DND-41 (cell line): Measurements from ENCODE around the gene FLNC.

Source experiments
- EZH2 ChIP-seq: IDR thresholded peaks from 3 replicates; pipeline ENCODE4 v1.6.1; 2012; ENCODE audit warnings: borderline replicate concordance, low read depth, mild to moderate bottlenecking, moderate library complexity, low read length, inconsistent platforms; ENCODE audit not compliant: severe bottlenecking
- TF ChIP-seq, protein P1 (sequence below): IDR thresholded peaks from 2 replicates; pipeline ENCODE4 v1.5.1; 2012; ENCODE audit warnings: borderline replicate concordance, low read length, moderate library complexity, mild to moderate bottlenecking; ENCODE audit not compliant: poor library complexity, severe bottlenecking; ENCODE audit errors: extremely low read depth

DNA sequence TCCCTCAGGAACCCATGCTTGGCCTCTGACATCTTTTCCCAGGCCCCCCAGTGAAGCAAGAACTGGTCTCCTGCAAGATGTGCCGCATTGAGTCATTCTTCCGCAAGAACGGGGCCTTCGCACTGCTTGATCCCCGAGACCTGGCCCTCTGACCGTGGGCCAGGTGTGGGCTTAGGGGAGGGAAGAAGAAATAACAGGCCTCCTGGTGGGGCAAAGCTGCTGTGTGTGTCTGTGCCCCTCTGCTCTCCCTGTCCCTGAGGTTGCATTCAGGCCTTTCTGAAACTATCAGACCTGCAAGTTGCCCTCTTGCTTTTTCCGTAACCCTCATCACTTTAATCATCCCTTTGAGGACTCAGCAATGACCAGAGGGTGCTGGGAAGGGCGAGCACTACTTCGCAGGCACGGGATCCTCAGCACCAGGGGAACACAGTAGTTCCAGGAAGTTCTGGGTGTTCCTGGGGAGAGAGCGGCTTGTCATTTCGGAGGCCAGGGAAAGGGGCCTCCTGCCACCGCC is 38.5 kb downstream of the FLNC start:
- TF ChIP-seq, protein P1, sequence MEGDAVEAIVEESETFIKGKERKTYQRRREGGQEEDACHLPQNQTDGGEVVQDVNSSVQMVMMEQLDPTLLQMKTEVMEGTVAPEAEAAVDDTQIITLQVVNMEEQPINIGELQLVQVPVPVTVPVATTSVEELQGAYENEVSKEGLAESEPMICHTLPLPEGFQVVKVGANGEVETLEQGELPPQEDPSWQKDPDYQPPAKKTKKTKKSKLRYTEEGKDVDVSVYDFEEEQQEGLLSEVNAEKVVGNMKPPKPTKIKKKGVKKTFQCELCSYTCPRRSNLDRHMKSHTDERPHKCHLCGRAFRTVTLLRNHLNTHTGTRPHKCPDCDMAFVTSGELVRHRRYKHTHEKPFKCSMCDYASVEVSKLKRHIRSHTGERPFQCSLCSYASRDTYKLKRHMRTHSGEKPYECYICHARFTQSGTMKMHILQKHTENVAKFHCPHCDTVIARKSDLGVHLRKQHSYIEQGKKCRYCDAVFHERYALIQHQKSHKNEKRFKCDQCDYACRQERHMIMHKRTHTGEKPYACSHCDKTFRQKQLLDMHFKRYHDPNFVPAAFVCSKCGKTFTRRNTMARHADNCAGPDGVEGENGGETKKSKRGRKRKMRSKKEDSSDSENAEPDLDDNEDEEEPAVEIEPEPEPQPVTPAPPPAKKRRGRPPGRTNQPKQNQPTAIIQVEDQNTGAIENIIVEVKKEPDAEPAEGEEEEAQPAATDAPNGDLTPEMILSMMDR = no peak
- TF ChIP-seq EZH2 = no peak
